HepG2 (cell line): ENCODE measurements around the gene CTAGE6. TPM values are rescaled to one million over a fixed set of nuclear protein-coding genes. Genes with fewer than 3 reads are reported as not detected.
A peak's percentile ranks its signal among the peaks of the same experiment; 100 is the strongest.
"Not testable (repeated sequence)": the region's sequence is repeated elsewhere in the genome, so short reads cannot be mapped to it uniquely, and the experiment has no call there.

ENCODE experiments used
- ATAC-seq: fragments of 200-7000 bp; cut with Tn5 transposase; 3 replicates; pipeline ENCODE4 v1.9.1; 2020; ENCODE audit warnings: mild to moderate bottlenecking, moderate library complexity
- BruUV-seq: library from RNA; stranded (reverse); fragments of 400-500 nt; replicated peaks from 2 replicates; lab custom pipeline; 2021; lab: Mats Ljungman, UMichigan
- CTCF ChIA-PET: fragments of 300-600 bp; formaldehyde crosslinking; extraction: SDS; loops from one replicate; lab custom pipeline; 2021; ENCODE audit warnings: low total read pairs, inconsistent platforms, low intra/inter-chr PET ratio; lab: Yijun Ruan, JAX
- POLR2A ChIA-PET: fragments of 350-600 bp; sonication (Branson Sonifier 250); formaldehyde crosslinking; loops from one replicate; lab custom pipeline; 2020; ENCODE audit warnings: antibody characterized with exemption, inconsistent platforms; lab: Yijun Ruan, JAX
- DNase-seq: peaks from one replicate; pipeline ENCODE4 v3.0.0-alpha.2; 2015; ENCODE audit warnings: low spot score
- FAIRE-seq: peaks from 3 replicates; lab custom pipeline; 2011; peaks lifted over from hg19 to GRCh38; lab: Jason Lieb, UNC
- H2AFZ ChIP-seq: one replicate; pipeline ENCODE4 v1.6.1; 2011; ENCODE audit warnings: low read length, inconsistent platforms
- H3K27ac ChIP-seq: fragments of 300-600 bp; 3 replicates; pipeline ENCODE4 v1.8.0; 2011; ENCODE audit warnings: mixed run types, mild to moderate bottlenecking, mixed read lengths, low read length, inconsistent platforms; ENCODE audit not compliant: insufficient read depth; ENCODE audit errors: extremely low read length
- H3K27me3 ChIP-seq, 2 experiments: fragments of 200-600 bp in 1 of 2; 2 replicates in 1 of 2; 3 replicates in 1 of 2; pipeline versions ENCODE4 v1.6.0 to v1.8.0; 2011; ENCODE audit warnings: low read length in 2 of 2, mild to moderate bottlenecking in 2 of 2, moderate library complexity in 2 of 2, inconsistent platforms in 1 of 2; ENCODE audit not compliant: insufficient read depth in 2 of 2, control insufficient read depth in 1 of 2
- H3K36me3 ChIP-seq, 2 experiments: fragments of 200-600 bp in 1 of 2; replicated peaks in 1 of 2; 2 replicates in 1 of 2; 3 replicates in 1 of 2; pipeline versions ENCODE4 v1.5.1 to v1.8.0; 2011; ENCODE audit warnings: low read length in 2 of 2, inconsistent platforms in 1 of 2; ENCODE audit not compliant: insufficient read depth in 2 of 2, control insufficient read depth in 1 of 2
- H3K4me1 ChIP-seq: 2 replicates; pipeline ENCODE4 v1.5.1; 2012; ENCODE audit warnings: low read length, inconsistent platforms; ENCODE audit not compliant: insufficient read depth
- H3K4me2 ChIP-seq: 2 replicates; pipeline ENCODE4 v1.6.0; 2011; ENCODE audit warnings: low read depth, low read length, inconsistent platforms
- H3K4me3 ChIP-seq, 3 experiments: fragments of 200-600 bp in 1 of 3; sonication (generic), shearing (Covaris generic) in 1 of 3; replicated peaks in 1 of 3; 2 replicates each; pipeline ENCODE4 v1.5.1; 2011 to 2016; ENCODE audit warnings: low read length in 3 of 3, inconsistent platforms in 2 of 3, low read depth in 2 of 3, mild to moderate bottlenecking in 2 of 3, control low read depth in 1 of 3, mixed read lengths in 1 of 3; ENCODE audit not compliant: insufficient read depth in 1 of 3
- H3K79me2 ChIP-seq: one replicate; pipeline ENCODE4 v1.6.1; 2011; ENCODE audit warnings: low read length, inconsistent platforms; ENCODE audit not compliant: insufficient read depth
- H3K9ac ChIP-seq: 2 replicates; pipeline ENCODE4 v1.6.0; 2011; ENCODE audit warnings: mild to moderate bottlenecking, low read depth, low read length, inconsistent platforms; ENCODE audit not compliant: insufficient read depth
- H3K9me3 ChIP-seq: 2 replicates; pipeline ENCODE4 v1.5.1; 2012; ENCODE audit warnings: mild to moderate bottlenecking, low read length
- H4K20me1 ChIP-seq: 2 replicates; pipeline ENCODE4 v1.6.0; 2011; ENCODE audit warnings: inconsistent platforms, mild to moderate bottlenecking, low read length, moderate library complexity; ENCODE audit not compliant: insufficient read depth
- WGBS: methylation state at CpG from one replicate; pipeline ENCODE4 v1.1.6; 2017; ENCODE audit warnings: low lambda C conversion rate; 5-methylcytosine and 5-hydroxymethylcytosine counted together
- in situ Hi-C: cut with HindIII; loops from 2 replicates; pipeline ENCODE4 v1.10.0; 2017; ENCODE audit warnings: low pct_unique_long_range_greater_than_20kb; ENCODE audit not compliant: extremely low pct_ligation_motif_present
- intact Hi-C: fragments of 100-400 bp; cut with micrococcal nuclease; formaldehyde crosslinking; loops from one replicate; pipeline ENCODE4 v1.10.0; 2022; ENCODE audit not compliant: unreplicated experiment
- polyA plus RNA-seq, 8 experiments: library from polyadenylated mRNA; depleted of rRNA in 3 of 8; stranded (reverse) in 7 of 8; unstranded in 1 of 8; fragments of >200 nt; fragmentation: Illumina TruSeq in 4 of 8; extraction: Trizol in 4 of 8; gene quantifications; 2 replicates each; pipeline versions ENCODE4 v1.2.1 to v1.2.3, GENCODE V29; 2011 to 2016; ENCODE audit warnings: low read depth in 4 of 8, missing spikeins in 1 of 8, mixed read lengths in 1 of 8; ENCODE audit not compliant: insufficient read depth in 1 of 8
- total RNA-seq, 5 experiments: library from RNA; depleted of rRNA; stranded (reverse); fragments of >200 nt; fragmentation: Illumina TruSeq; extraction: Trizol; gene quantifications; 2 replicates each; pipeline ENCODE4 v1.2.3, GENCODE V29; 2016; ENCODE audit warnings: low read depth in 1 of 5

CTAGE6 gene
- total and polyA plus RNA-seq, 2 of the 13 experiments (the other 11 are each of a cell fraction or from before 2014, with no cell fraction given) = 0.09 TPM; not detected in 1

DNA sequence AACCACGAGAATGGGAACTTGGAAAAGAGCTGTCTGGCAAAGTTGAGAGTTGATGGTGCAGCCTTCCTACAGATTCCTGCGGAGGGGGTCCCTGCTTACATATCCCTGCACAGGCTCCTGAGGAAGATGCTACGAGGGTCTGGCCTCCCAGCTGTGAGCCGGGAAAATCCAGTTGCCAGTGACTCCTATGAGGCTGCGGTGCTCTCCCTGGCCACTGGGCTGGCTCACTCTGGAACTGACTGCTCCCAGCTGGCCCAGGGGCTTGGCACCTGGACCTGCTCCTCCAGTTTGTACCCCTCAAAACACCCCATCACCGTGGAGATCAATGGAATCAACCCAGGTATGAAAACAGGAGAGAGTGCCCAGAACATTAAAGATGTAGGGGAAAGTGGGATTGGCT is 37.2 kb downstream of the CTAGE6 start:
- H3K9me3 ChIP-seq, POLR2A ChIA-PET, H3K79me2 ChIP-seq, H2AFZ ChIP-seq, intact Hi-C loops, H3K9ac ChIP-seq, FAIRE-seq, in situ Hi-C loops, H3K27me3 ChIP-seq, H3K4me2 ChIP-seq, DNase-seq, H3K27ac ChIP-seq, H3K4me3 ChIP-seq, H4K20me1 ChIP-seq, BruUV-seq, H3K4me1 ChIP-seq, CTCF ChIA-PET, H3K36me3 ChIP-seq: not testable (repeated sequence)
- WGBS = no CpG with 5 or more reads among the region's 6 CpGs
- peak; percentile 78 for ATAC-seq

DNA sequence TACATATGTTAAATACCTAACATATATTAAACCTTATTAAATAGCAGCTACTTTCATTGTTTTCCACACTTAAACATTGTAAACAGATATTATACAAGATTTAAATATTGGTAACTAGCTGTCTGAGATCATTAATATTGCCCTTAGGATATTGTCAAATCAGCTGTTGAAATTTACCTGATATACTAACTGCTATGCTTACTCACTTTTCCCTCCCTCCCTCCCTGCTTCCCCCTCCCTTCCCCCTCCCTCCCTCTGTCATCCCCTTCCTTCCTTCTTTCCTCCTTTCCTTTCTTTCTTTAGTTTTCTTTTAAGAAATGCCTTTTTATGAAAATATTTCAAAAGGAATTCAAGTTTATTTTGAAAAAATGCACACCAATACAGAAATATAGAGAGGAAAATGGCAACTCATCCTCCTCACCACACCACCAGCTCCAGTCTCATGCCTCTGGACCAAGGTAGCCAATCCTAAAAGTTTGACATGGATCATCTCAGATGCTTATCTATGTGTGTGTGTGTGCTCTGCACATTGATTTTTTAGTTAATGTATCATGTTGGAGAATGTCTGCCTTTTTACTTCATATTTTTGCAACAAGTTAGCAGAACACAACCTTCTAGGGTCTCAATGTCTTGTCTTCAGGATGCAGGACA is 41.8 kb downstream of the CTAGE6 start:
- H4K20me1 ChIP-seq, H3K9me3 ChIP-seq, ATAC-seq, H3K4me3 ChIP-seq, H3K79me2 ChIP-seq, POLR2A ChIA-PET, H3K27ac ChIP-seq, H3K9ac ChIP-seq, H3K27me3 ChIP-seq, DNase-seq, in situ Hi-C loops, FAIRE-seq, CTCF ChIA-PET, H3K4me1 ChIP-seq, H2AFZ ChIP-seq, intact Hi-C loops, H3K36me3 ChIP-seq, H3K4me2 ChIP-seq, BruUV-seq: not testable (repeated sequence)

DNA sequence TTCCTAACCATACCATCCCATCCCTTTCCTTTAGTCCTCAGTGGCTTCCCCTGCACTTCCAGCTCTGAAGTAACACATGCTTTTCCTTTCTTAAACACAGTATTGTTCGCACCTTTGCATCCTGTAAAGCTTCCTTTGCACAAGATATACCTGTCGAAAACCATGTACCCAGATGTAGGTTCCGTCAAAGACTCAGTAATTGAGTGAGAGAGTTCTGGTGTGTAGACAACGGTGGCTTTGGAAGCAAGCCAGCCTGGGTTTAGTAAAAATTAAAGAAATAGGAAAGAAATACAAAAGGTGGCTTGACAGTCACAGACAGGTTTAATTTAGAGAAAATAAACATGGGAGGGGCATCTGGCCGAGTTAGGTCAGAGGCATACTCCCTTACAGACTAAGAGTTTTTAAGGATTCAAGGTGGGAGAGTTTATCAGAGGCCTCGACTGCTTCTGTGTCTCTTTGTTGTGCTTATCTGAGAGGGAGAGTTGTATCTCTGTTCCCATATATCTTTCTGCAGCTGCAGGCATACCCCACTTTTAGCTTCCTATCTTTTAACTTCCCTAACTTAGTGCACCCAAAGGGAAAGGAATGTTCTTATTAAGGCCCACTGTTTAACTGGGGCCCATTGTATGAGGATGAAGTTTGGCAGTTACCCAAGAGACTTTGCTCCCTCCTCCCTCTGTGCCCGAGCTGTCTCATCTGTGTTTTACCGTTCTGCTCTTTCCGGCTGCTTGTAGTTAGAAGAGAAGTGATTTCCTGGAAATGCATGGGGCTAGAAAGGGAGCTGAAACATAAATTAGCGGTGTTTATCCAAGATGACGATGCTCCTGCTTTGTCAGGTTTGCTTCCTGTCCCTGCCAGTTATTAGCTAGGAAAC is 42.7 kb downstream of the CTAGE6 start:
- FAIRE-seq, H3K4me1 ChIP-seq, H3K36me3 ChIP-seq, H4K20me1 ChIP-seq, H3K9me3 ChIP-seq, intact Hi-C loops, DNase-seq, BruUV-seq, H3K79me2 ChIP-seq, H3K27ac ChIP-seq, H3K4me2 ChIP-seq, in situ Hi-C loops, H3K27me3 ChIP-seq, H3K4me3 ChIP-seq, H3K9ac ChIP-seq, CTCF ChIA-PET, H2AFZ ChIP-seq, POLR2A ChIA-PET: not testable (repeated sequence)
- peak; percentile 91 for ATAC-seq
- WGBS = no CpG with 5 or more reads among the region's 11 CpGs

DNA sequence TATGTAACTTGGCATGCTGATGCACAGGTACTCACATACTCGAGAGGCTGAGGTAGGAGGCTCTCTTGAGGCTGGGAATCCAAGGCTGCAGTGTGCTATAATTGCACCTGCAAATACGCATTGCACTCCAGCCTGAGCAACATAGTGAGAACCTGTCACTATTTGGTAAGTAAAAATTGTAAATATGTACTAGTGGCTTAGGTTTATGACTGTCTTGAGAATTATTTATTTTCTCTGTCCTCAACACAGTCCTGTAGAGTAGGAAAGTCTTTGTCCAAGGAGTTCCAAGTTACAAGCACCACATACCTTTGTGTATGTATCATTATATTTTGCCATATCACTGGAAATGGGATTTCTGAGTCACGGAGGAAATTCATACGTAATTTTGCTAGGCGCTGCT is 45.1 kb downstream of the CTAGE6 start:
- H3K9me3 ChIP-seq, H3K4me1 ChIP-seq, H3K27me3 ChIP-seq, in situ Hi-C loops, FAIRE-seq, H3K27ac ChIP-seq, H3K79me2 ChIP-seq, POLR2A ChIA-PET, H4K20me1 ChIP-seq, H3K4me2 ChIP-seq, BruUV-seq, ATAC-seq, CTCF ChIA-PET, H3K4me3 ChIP-seq, H2AFZ ChIP-seq, intact Hi-C loops, H3K9ac ChIP-seq, DNase-seq, H3K36me3 ChIP-seq: not testable (repeated sequence)
- WGBS = 28% methylated on average over 2 of the region's 5 CpGs
